ENCODE results near the gene ACSM4.

ACSM4 gene

DNA sequence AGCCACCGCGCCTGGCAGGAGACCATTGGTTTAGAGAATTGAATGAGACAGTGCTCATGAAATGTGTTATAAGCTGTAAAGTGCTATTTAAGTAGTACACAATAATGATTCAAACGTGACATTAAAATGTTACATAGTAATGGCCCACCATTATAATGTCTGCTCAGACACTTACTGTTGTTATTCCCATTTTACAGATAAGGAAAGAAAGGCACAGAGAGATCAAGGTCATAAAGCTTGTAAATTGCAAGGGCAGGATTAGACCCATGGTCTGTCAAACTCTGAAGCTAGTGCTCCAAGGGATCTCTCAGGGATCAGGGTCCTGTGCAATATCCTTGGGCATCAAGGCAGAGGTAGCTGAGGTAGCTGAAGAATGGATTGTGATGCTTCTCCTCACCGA is 6.2 kb downstream of the ACSM4 start:
- H3K36me3 ChIP-seq (ENCODE audit: control insufficient read depth, insufficient read depth, low read length) = no peaks in the 10 kb centered on the region
- no peak overlapping the region for H3K4me3 ChIP-seq (ENCODE audit: low read length)
- no peak overlapping the region for H4K5ac ChIP-seq (ENCODE audit: low read length)
- H2BK5ac ChIP-seq (ENCODE audit: low read length) = no peak overlapping the region
- H2BK15ac ChIP-seq (replicated peaks; ENCODE audit: low read depth) = no peak overlapping the region
- no peak overlapping the region for H3K9ac ChIP-seq (ENCODE audit: low read length)
- no peaks in the 10 kb centered on the region for H3K79me1 ChIP-seq (ENCODE audit: low read length)
- H2BK120ac ChIP-seq (ENCODE audit: low read depth, low read length) = no peak overlapping the region
- H2AK5ac ChIP-seq (ENCODE audit: low read length) = no peak overlapping the region
- no peak overlapping the region for H4K8ac ChIP-seq (ENCODE audit: low read depth, low read length)
- H3K4me1 ChIP-seq (ENCODE audit: control insufficient read depth, low read depth, low read length) = peaks cover 2% of the 10 kb centered on the region
- H3K27me3 ChIP-seq (ENCODE audit: insufficient read depth, low read length, poor library complexity) = no peaks in the 10 kb centered on the region
- no peak overlapping the region for H3K4me2 ChIP-seq (ENCODE audit: low read length)
- no CpG with 5 or more reads among the region's 4 CpGs for WGBS (ENCODE audit: extremely low coverage, insufficient coverage, low lambda C conversion rate)
- no peak for DNase-seq
- H3K23ac ChIP-seq (ENCODE audit: low read length) = no peak overlapping the region
- no peaks in the 10 kb centered on the region for H3K79me2 ChIP-seq (ENCODE audit: control insufficient read depth, insufficient read depth, low read length)
- no peak overlapping the region for H3K27ac ChIP-seq (ENCODE audit: low read depth, low read length)
- H3K4ac ChIP-seq (ENCODE audit: low read depth, low read length) = no peak overlapping the region
- no peak overlapping the region for H3K18ac ChIP-seq (ENCODE audit: low read length)
- H3K56ac ChIP-seq (ENCODE audit: low read length) = no peak overlapping the region

GRCh38 chr12:7319930-7320329 is 16.1 kb downstream of the ACSM4 start:
- Histone ChIP-seq H3K4me2 (ENCODE audit: low read length) (no peak overlapping the region), H3K27ac (ENCODE audit: low read depth, low read length) (no peak overlapping the region), H2BK15ac (replicated peaks; ENCODE audit: low read depth) (no peak overlapping the region), H3K23ac (ENCODE audit: low read length) (no peak overlapping the region), H3K9ac (ENCODE audit: low read length) (no peak overlapping the region), H4K5ac (ENCODE audit: low read length) (no peak overlapping the region), H3K4me3 (ENCODE audit: low read length) (no peak overlapping the region), H3K4ac (ENCODE audit: low read depth, low read length) (no peak overlapping the region), H3K18ac (ENCODE audit: low read length) (no peak overlapping the region), H4K8ac (ENCODE audit: low read depth, low read length) (no peak overlapping the region), H2AK5ac (ENCODE audit: low read length) (no peak overlapping the region), H3K79me2 (ENCODE audit: control insufficient read depth, insufficient read depth, low read length) (no peaks in the 10 kb centered on the region), H3K27me3 (ENCODE audit: insufficient read depth, low read length, poor library complexity) (no peaks in the 10 kb centered on the region), H3K4me1 (ENCODE audit: control insufficient read depth, low read depth, low read length) (no peaks in the 10 kb centered on the region), H3K36me3 (ENCODE audit: control insufficient read depth, insufficient read depth, low read length) (no peaks in the 10 kb centered on the region), H3K56ac (ENCODE audit: low read length) (no peak overlapping the region), H2BK5ac (ENCODE audit: low read length) (no peak overlapping the region), H2BK120ac (ENCODE audit: low read depth, low read length) (no peak overlapping the region), H3K79me1 (ENCODE audit: low read length) (no peaks in the 10 kb centered on the region)
- WGBS (ENCODE audit: extremely low coverage, insufficient coverage, low lambda C conversion rate) = no CpG with 5 or more reads among the region's 2 CpGs
- no peak for DNase-seq

DNA sequence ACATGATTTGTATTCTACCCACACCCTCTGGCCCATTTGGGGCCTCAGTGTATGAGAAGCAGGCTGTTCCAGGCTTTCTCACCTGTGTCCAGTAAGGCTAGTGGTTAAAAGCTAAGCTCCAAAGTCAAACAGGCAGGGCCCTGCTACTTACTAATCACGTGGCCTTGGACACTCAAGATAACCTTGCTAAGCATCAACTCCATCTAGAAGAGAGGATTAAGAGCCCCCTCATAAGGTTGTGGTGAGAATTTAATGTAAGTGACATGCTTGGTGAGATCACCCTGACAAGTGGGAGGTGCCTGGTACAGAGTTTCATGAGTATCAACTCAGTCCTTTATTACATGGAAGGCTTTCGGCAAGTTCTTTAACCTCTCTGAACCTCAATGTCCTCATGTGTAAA is 17.8 kb downstream of the ACSM4 start:
- Histone ChIP-seq H3K36me3 (ENCODE audit: control insufficient read depth, insufficient read depth, low read length) (no peaks in the 10 kb centered on the region), H3K27ac (ENCODE audit: low read depth, low read length) (no peak overlapping the region), H3K4me1 (ENCODE audit: control insufficient read depth, low read depth, low read length) (no peaks in the 10 kb centered on the region), H3K4me3 (ENCODE audit: low read length) (no peak overlapping the region), H3K4me2 (ENCODE audit: low read length) (no peak overlapping the region), H2BK15ac (replicated peaks; ENCODE audit: low read depth) (no peak overlapping the region), H4K8ac (ENCODE audit: low read depth, low read length) (no peak overlapping the region), H2BK120ac (ENCODE audit: low read depth, low read length) (no peak overlapping the region), H3K4ac (ENCODE audit: low read depth, low read length) (no peak overlapping the region), H2BK5ac (ENCODE audit: low read length) (no peak overlapping the region), H3K23ac (ENCODE audit: low read length) (no peak overlapping the region), H3K9ac (ENCODE audit: low read length) (no peak overlapping the region), H3K79me1 (ENCODE audit: low read length) (no peaks in the 10 kb centered on the region), H4K5ac (ENCODE audit: low read length) (no peak overlapping the region), H2AK5ac (ENCODE audit: low read length) (no peak overlapping the region), H3K56ac (ENCODE audit: low read length) (no peak overlapping the region), H3K18ac (ENCODE audit: low read length) (no peak overlapping the region), H3K27me3 (ENCODE audit: insufficient read depth, low read length, poor library complexity) (no peaks in the 10 kb centered on the region), H3K79me2 (ENCODE audit: control insufficient read depth, insufficient read depth, low read length) (no peaks in the 10 kb centered on the region)
- WGBS (ENCODE audit: extremely low coverage, insufficient coverage, low lambda C conversion rate) = no CpG with 5 or more reads among the region's 2 CpGs
- no peak for DNase-seq

DNA sequence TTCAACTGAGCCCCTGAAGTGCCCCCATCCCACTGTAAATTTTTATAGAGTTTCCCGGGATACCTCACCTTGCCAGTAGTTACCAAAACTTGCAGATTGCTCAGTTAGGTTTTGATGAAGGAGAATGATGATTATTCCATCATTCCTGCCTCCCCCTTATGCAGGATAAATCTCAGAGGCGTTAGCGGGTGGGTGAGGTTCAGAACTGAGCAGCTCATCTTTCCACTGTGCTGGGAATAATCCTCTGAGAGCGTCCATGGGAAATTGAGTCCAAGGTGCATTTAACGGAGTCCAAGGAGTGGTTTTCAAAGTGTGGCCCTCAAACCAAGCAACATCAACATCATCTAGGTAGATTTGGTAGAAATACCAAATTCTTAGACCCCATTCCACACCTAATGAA is 18.7 kb downstream of the ACSM4 start:
- H3K18ac ChIP-seq (ENCODE audit: low read length) = no peak overlapping the region
- no peak overlapping the region for H2BK15ac ChIP-seq (replicated peaks; ENCODE audit: low read depth)
- no peaks in the 10 kb centered on the region for H3K4me1 ChIP-seq (ENCODE audit: control insufficient read depth, low read depth, low read length)
- no CpG with 5 or more reads among the region's 5 CpGs for WGBS (ENCODE audit: extremely low coverage, insufficient coverage, low lambda C conversion rate)
- H2BK5ac ChIP-seq (ENCODE audit: low read length) = no peak overlapping the region
- H3K56ac ChIP-seq (ENCODE audit: low read length) = no peak overlapping the region
- no peaks in the 10 kb centered on the region for H3K27me3 ChIP-seq (ENCODE audit: insufficient read depth, low read length, poor library complexity)
- H3K4ac ChIP-seq (ENCODE audit: low read depth, low read length) = no peak overlapping the region
- no peak overlapping the region for H3K9ac ChIP-seq (ENCODE audit: low read length)
- H4K5ac ChIP-seq (ENCODE audit: low read length) = no peak overlapping the region
- no peak overlapping the region for H2AK5ac ChIP-seq (ENCODE audit: low read length)
- no peak overlapping the region for H3K27ac ChIP-seq (ENCODE audit: low read depth, low read length)
- H3K4me3 ChIP-seq (ENCODE audit: low read length) = no peak overlapping the region
- no peaks in the 10 kb centered on the region for H3K79me1 ChIP-seq (ENCODE audit: low read length)
- H3K36me3 ChIP-seq (ENCODE audit: control insufficient read depth, insufficient read depth, low read length) = no peaks in the 10 kb centered on the region
- no peak overlapping the region for H3K23ac ChIP-seq (ENCODE audit: low read length)
- no peaks in the 10 kb centered on the region for H3K79me2 ChIP-seq (ENCODE audit: control insufficient read depth, insufficient read depth, low read length)
- DNase-seq = no peak
- H3K4me2 ChIP-seq (ENCODE audit: low read length) = no peak overlapping the region
- no peak overlapping the region for H4K8ac ChIP-seq (ENCODE audit: low read depth, low read length)
- H2BK120ac ChIP-seq (ENCODE audit: low read depth, low read length) = no peak overlapping the region

DNA sequence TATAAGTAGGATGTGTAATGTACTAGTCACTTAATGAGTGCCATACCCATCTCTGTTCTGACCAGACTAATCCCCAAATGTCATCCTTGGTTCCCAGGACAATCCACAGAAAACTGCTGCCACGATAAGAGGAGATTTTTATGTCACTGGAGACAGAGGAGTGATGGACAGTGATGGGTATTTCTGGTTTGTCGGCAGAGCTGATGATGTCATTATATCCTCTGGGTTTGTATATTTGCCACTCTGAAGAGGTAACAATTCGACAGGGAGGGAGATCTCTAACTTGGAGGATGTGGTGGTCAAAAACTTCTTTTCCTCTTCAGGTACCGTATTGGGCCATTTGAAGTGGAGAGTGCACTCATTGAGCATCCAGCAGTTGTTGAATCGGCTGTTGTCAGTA is 20.3 kb downstream of the ACSM4 start:
- H3K4me2 ChIP-seq (ENCODE audit: low read length) = no peak overlapping the region
- no peak overlapping the region for H2BK15ac ChIP-seq (replicated peaks; ENCODE audit: low read depth)
- H3K4me3 ChIP-seq (ENCODE audit: low read length) = no peak overlapping the region
- no peak overlapping the region for H3K4ac ChIP-seq (ENCODE audit: low read depth, low read length)
- no peak overlapping the region for H3K27ac ChIP-seq (ENCODE audit: low read depth, low read length)
- no peaks in the 10 kb centered on the region for H3K4me1 ChIP-seq (ENCODE audit: control insufficient read depth, low read depth, low read length)
- no peaks in the 10 kb centered on the region for H3K27me3 ChIP-seq (ENCODE audit: insufficient read depth, low read length, poor library complexity)
- no peak overlapping the region for H4K8ac ChIP-seq (ENCODE audit: low read depth, low read length)
- no peak overlapping the region for H2AK5ac ChIP-seq (ENCODE audit: low read length)
- no peak overlapping the region for H3K56ac ChIP-seq (ENCODE audit: low read length)
- no peak overlapping the region for H2BK5ac ChIP-seq (ENCODE audit: low read length)
- H3K18ac ChIP-seq (ENCODE audit: low read length) = no peak overlapping the region
- no peak overlapping the region for H3K9ac ChIP-seq (ENCODE audit: low read length)
- H3K23ac ChIP-seq (ENCODE audit: low read length) = no peak overlapping the region
- H3K79me2 ChIP-seq (ENCODE audit: control insufficient read depth, insufficient read depth, low read length) = no peaks in the 10 kb centered on the region
- H3K79me1 ChIP-seq (ENCODE audit: low read length) = no peaks in the 10 kb centered on the region
- WGBS (ENCODE audit: extremely low coverage, insufficient coverage, low lambda C conversion rate) = no CpG with 5 or more reads among the region's 5 CpGs
- H3K36me3 ChIP-seq (ENCODE audit: control insufficient read depth, insufficient read depth, low read length) = no peaks in the 10 kb centered on the region
- no peak overlapping the region for H4K5ac ChIP-seq (ENCODE audit: low read length)
- H2BK120ac ChIP-seq (ENCODE audit: low read depth, low read length) = no peak overlapping the region
- no peak for DNase-seq

- H2BK5ac ChIP-seq (ENCODE audit: low read length) = no peak overlapping the region
- H3K27me3 ChIP-seq (ENCODE audit: insufficient read depth, low read length, poor library complexity) = no peaks in the 10 kb centered on the region
- no peak overlapping the region for H3K4me3 ChIP-seq (ENCODE audit: low read length)
- H2BK15ac ChIP-seq (replicated peaks; ENCODE audit: low read depth) = no peak overlapping the region
- H3K4me1 ChIP-seq (ENCODE audit: control insufficient read depth, low read depth, low read length) = no peaks in the 10 kb centered on the region
- WGBS (ENCODE audit: extremely low coverage, insufficient coverage, low lambda C conversion rate) = no CpG with 5 or more reads among the region's 7 CpGs
- no peak overlapping the region for H3K56ac ChIP-seq (ENCODE audit: low read length)
- H2AK5ac ChIP-seq (ENCODE audit: low read length) = no peak overlapping the region
- H4K5ac ChIP-seq (ENCODE audit: low read length) = no peak overlapping the region
- no peak overlapping the region for H4K8ac ChIP-seq (ENCODE audit: low read depth, low read length)
- H3K36me3 ChIP-seq (ENCODE audit: control insufficient read depth, insufficient read depth, low read length) = no peaks in the 10 kb centered on the region
- no peaks in the 10 kb centered on the region for H3K79me2 ChIP-seq (ENCODE audit: control insufficient read depth, insufficient read depth, low read length)
- no peak overlapping the region for H3K9ac ChIP-seq (ENCODE audit: low read length)
- no peak overlapping the region for H3K4ac ChIP-seq (ENCODE audit: low read depth, low read length)
- DNase-seq = no peak
- no peak overlapping the region for H3K23ac ChIP-seq (ENCODE audit: low read length)
- H3K4me2 ChIP-seq (ENCODE audit: low read length) = no peak overlapping the region
- no peak overlapping the region for H3K18ac ChIP-seq (ENCODE audit: low read length)
- H3K79me1 ChIP-seq (ENCODE audit: low read length) = no peaks in the 10 kb centered on the region
- no peak overlapping the region for H3K27ac ChIP-seq (ENCODE audit: low read depth, low read length)
- H2BK120ac ChIP-seq (ENCODE audit: low read depth, low read length) = no peak overlapping the region
Observed at GRCh38 chr12:7327918-7328317, 24.0 kb downstream of the ACSM4 start.
